HG03460 (cell line): ENCODE measurements around the gene NDFIP1.
A peak's percentile ranks its signal among the peaks of the same experiment; 100 is the strongest.
"Not testable (repeated sequence)": the region's sequence is repeated elsewhere in the genome, so short reads cannot be mapped to it uniquely, and the experiment has no call there.

Experiments used
- ATAC-seq: cut with Tn5 transposase; IDR thresholded peaks from one replicate; pipeline ENCODE4 v1.9.1; 2021; ENCODE audit not compliant: unreplicated experiment

NDFIP1 gene

GRCh38 chr5:142108432-142109330, at the start of gene NDFIP1:
Gene NDFIP1 (plus strand): TSS chr5:142108779. CDS start chr5:142108975, 196 bp downstream.
- ATAC-seq: peak; percentile 96

DNA sequence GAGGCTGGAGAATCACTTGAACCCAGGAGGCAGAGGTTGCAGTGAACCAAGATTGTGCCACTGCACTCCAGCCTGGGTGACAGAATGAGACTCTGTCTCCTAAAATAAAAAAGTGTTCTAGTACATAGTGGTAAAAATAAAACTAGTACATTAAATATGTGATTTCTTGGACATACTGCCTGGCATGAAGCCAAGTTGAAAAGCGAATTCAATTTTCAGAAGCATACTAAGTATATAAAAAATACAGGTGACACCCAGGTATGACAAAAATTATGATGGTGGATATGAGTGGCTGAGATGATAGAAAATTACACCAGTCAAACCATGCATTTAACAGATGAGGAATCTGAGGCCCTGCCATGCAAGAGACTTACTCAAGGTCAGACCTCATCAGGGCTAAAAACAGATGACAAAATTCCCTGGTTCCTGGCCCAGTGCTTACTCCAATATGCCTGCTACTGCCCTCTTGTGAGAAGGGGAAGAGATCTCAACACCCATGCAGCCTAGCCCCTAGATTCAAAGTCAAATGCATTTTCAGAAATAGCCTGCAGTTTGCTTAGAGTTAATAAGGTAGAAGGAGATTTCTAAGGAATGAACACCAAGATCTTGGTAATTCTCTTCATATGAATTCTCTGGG, 49.2 kb upstream of the NDFIP1 start:
- ATAC-seq: no peak

- ATAC-seq: no peak
Measured at GRCh38 chr5:142063376-142063775, 45.2 kb upstream of the NDFIP1 start.

DNA sequence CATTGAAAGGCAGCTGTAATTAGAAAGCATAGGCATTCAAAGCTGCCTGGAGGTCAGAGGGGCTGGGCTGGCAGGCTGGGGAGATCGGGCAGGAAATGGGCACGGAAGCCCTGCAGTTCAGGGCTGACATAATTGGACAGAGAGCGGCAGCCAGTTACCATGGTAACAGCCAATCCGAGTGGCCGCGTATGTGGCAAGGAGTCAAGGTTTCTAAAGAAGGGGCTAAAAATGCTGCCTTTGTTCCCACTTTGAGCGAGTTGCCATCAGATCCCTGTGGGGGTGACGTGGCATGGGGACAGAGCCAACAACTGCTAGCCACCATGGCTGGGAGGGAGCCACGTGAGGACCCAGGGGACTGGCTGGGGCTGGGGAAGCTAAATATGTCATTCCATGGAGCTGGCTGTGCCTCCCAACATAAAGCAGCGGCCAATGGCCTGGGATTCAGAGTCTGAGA, 44.7 kb upstream of the NDFIP1 start:
- ATAC-seq: no peak

GRCh38 chr5:142065273-142065672, 43.3 kb upstream of the NDFIP1 start:
- ATAC-seq: no peak

DNA sequence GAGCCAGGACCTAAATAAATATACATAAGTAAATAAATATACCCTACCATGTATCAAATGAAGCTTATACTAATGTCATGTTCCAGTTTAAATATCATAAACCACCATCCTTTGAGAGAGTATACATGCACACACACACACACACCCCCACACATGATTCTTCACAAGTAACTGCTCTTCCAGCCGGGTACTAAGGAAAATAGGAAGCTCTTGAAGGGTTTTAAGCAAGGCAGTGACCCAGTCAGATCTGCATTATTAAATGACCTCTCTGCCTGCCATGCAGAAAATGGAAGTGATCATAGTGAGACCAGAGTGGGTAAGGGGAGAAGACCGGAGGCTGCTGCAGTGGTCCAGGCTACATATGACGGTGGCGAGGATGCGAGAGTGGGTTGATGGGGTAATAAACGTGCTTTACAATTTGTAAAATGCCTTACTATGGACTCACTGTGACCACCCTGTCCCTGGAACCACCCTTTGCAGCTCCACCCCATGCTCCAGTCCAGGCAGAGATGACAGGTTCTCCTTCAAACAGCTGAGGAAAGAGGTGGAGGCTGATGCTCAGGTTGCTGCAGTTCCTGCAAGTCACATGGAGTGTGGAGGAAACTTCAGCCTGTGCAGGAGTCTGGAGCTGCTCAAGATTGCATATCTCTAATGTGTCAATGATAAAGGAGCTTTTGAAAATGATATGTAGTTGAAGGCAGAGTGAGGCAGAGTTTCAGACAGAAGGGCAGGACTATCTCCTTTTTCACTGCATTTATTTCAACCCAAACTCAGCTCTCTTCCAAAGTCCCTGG, 38.8 kb upstream of the NDFIP1 start:
- ATAC-seq: no peak

DNA sequence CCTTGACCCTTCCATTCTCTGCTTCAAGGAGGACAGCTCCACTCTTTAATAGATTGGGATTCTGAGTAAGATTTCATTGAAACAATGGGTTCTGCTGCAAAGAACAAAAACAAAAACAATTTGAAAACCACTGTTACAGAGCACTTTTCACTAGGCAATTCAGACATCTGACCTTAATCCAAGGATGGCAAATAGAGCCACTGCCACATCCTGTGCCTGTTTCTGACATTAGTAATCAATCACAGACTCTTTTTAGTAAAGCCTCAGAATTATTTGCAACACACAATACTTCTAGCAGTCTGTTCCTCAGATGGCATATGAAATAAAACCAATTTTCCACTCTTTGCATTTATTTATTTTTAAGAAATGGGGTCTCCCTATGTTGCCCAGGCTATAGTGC, 37.8 kb upstream of the NDFIP1 start:
- ATAC-seq: no peak

DNA sequence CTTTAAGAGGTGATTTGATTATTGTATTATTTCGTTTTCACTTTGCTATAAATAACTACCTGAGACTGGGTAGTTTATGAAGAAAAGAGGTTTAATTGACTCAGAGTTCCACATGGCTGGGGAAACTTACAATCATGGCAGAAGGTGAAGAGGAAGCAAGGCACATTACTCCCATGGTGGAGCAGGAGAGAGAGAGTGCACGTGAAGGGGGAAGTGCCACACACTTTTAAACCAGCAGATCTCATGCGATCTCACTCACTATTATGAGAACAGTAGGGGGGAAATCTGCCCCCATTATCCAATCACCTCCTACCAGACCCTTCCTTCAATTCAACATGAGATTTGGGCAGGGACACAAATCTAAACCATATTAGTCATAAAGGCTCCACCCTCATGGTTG, 36.1 kb upstream of the NDFIP1 start:
- no peak for ATAC-seq

DNA sequence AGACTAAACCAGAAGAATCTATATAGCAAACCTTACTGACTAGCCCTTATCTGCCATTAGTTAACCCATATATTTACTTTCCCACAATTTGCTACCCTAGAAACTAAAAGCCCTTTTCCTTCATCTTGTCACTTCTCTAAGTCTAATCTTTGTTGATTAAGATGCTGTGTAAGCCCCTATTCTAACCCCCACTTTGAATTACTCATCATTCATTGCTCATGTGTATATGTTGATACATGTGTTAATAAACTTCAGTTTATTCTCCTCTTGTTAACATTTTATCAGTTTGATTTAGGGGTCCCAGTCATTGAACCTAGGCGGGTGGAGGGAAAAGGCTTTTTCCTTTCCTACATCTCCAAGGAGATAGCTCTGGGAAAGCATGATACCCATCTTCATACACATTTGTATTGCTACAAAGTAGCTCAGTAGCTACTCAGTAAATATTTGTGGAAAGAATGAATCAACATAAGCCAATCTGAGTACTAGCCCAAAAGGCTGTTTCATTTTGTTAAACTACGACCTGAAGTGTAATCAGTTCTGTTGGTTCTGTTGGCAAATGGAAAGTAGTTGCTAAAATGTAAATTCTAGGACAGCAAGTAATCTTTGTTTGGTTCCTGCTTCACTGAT, 35.1 kb upstream of the NDFIP1 start:
- no peak for ATAC-seq

GRCh38 chr5:142074006-142074405, 34.6 kb upstream of the NDFIP1 start:
- no peak for ATAC-seq

DNA sequence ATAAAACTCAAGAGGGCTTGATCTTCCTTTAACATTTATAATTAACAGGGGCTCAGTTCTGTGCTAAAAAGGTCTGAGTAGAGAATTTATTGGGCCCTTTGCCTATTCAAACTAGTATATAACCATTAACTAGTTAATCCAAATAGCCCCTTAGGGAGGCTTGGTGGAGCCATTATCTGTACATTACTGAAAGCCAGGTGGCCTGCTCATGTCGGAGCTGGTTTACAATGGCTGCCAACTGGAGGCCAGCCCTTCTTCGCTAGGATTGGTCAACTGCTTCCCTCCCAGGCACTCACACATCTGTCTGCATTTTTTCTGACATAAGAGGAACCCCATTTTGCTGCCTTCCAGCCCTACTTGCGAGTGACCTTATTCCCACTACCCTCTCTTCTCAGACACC, 30.4 kb upstream of the NDFIP1 start:
- ATAC-seq: no peak

DNA sequence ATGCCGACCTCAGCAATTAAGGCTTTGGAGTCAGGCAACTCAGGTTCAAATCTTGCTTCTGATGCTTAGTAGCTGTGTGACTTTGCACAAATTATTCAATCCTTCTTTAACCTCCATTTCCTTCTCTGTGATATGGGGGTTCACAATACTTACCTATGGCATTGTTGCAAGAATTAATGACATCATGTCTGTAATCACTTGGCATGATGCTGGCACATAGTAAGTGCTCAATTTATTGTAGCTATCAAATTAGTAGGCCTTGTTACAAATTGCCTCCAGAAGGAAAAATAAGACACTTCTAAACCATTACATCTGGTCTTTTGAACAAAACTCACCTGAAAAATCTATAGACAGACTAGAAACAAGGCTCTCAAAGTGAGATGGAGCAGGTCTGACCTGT, 29.9 kb upstream of the NDFIP1 start:
- no peak for ATAC-seq

GRCh38 chr5:142079306-142079721, 29.3 kb upstream of the NDFIP1 start:
- no peak for ATAC-seq

GRCh38 chr5:142080248-142080647, 28.3 kb upstream of the NDFIP1 start:
- no peak for ATAC-seq

- no peak for ATAC-seq
Measured at GRCh38 chr5:142082182-142082781, 26.3 kb upstream of the NDFIP1 start.

DNA sequence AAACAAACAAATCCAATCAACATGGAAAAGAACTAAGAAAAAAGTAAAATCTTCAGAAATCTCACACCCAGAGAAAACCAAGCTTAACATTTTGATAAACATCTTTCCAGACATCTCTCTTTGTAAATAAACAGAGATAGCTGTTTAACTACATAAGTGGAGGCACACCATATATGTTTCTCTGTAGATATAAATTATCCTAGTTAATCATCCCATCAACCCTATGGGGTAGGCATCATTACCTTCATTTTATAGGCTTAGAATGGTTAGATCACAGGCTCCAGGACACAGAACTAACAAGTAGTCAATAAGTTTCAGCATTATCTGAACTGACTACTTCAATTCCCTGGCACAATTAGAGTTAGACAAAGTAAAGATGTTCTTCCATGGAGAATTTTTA, 22.4 kb upstream of the NDFIP1 start:
- ATAC-seq: no peak

GRCh38 chr5:142086679-142087078, 21.9 kb upstream of the NDFIP1 start:
- ATAC-seq: no peak

GRCh38 chr5:142087920-142088679, 20.5 kb upstream of the NDFIP1 start:
- no peak for ATAC-seq

GRCh38 chr5:142088855-142089479, 19.6 kb upstream of the NDFIP1 start:
- not testable (repeated sequence) for ATAC-seq
